ENCODE results near the gene PARD3.
A peak's percentile ranks its signal among the peaks of the same experiment; 100 is the strongest.

The PARD3 gene

DNA sequence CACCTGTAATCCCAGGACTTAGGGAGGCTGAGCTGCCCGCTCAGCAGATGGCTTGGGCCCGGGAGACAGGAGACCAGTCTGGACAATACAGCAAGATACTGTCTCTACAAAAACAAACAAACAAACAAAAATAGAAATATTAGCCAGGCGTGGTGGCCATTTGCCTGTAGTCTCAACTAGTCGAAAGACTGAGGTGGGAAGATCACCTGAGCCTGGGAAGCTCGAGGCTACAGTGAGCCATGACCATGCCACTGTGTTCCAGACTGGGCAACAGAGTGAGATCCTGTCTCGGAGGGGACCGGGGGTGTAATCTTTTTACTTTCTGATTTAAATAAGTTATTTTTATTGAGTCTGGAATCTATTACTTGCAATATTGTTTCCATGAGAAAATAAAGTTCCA, 274.6 kb downstream of the PARD3 start:
- no peaks in the 10 kb centered on the region for H3K27me3 ChIP-seq (ENCODE audit: control insufficient read depth in 1 of 2, insufficient read depth in 2 of 2, low read length in 2 of 2)
- no peak overlapping the region for H3K27ac ChIP-seq (ENCODE audit: low read depth, low read length)
- H3K9me3 ChIP-seq (ENCODE audit: low read length): no peaks in the 10 kb centered on the region
- no peaks in the 10 kb centered on the region for H3K36me3 ChIP-seq (ENCODE audit: insufficient read depth, low read length)
- no peak overlapping the region for H3K9ac ChIP-seq (ENCODE audit: low read length)
- no peak overlapping the region for H3K4me3 ChIP-seq (ENCODE audit: low read depth in 1 of 2, low read length in 2 of 2)
- H3K4me1 ChIP-seq (ENCODE audit: insufficient read depth, low read length): peaks cover 12% of the 10 kb centered on the region

DNA sequence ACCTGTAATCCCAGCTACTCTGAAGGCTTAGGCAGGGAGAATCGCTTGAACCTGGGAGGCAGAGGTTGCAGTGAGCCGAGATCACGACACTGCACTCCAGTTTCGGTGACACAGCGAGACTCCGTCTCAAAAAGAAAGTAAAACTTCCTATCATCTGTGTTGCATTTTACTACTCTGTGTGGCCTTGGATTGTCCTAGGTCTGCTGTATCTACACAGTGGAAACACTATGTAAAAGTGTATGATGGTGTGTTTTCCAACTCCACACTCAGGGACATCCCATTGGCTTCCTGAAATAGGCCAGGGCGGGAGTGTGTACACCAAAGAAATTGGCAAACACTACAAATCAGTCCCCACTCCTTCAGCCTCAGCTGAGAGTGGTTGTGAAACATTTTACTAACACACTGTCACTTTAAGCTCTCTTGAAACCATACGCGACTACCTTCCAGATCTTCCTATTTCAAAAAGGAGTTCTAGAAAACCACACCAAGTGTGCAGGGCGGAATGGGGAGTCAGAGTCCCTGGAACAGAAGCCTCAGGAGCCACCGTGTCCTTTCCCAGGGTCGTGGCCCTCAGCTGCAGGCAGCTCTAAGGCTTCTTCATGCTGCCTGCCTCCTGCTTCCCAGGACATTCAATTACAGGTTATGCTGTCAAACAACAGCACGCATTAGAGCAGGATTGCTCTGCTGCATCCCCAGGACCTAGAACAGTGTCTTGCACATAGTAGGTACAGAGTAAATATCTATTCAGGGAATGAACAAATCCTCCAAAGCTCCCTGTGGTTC, 275.4 kb downstream of the PARD3 start:
- Histone ChIP-seq H3K4me3 (ENCODE audit: low read depth in 1 of 2, low read length in 2 of 2) (peak overlapping the region in 1 of 2 donors; percentile 46), H3K9me3 (ENCODE audit: low read length) (no peaks in the 10 kb centered on the region), H3K9ac (ENCODE audit: low read length) (no peak overlapping the region)

DNA sequence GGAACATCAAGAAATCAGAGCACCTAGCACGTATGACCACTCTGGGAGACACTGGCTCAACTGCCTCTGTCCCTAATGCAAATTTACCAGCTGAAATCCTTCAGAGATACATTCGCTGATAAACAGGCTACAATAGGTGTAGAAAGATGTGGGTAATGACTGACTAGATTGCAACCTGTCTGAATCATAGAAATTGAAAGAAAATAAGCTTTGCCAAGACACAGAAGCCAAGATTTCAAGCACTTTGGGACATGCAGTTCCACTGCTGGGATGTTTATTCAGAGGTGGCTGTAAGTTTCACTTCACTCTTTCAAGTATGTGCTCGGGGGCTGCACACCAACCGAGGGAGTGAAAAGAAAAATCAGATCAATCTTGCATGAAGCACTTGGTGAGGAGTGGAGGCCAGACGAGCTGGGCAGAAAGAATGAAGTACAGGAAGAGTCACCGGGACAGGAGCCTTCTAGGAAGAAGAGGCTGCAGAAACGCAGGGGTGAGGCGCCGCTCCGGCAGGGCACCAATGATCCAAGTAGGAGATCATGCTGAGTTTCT, 276.7 kb downstream of the PARD3 start:
- Histone ChIP-seq H3K4me3 (ENCODE audit: low read depth in 1 of 2, low read length in 2 of 2) (peak overlapping the region in 1 of 2 donors; percentile 1), H3K4me1 (ENCODE audit: insufficient read depth, low read length) (peaks cover 12% of the 10 kb centered on the region), H3K9ac (ENCODE audit: low read length) (no peak overlapping the region), H3K36me3 (ENCODE audit: insufficient read depth, low read length) (no peaks in the 10 kb centered on the region), H3K27me3 (ENCODE audit: control insufficient read depth in 1 of 2, insufficient read depth in 2 of 2, low read length in 2 of 2) (no peaks in the 10 kb centered on the region), H3K9me3 (ENCODE audit: low read length) (no peaks in the 10 kb centered on the region), H3K27ac (ENCODE audit: low read depth, low read length) (peak overlapping the region; percentile 55)

More for the DNA sequence above, 275.4 kb downstream of the PARD3 start:
- Histone ChIP-seq H3K4me1 (ENCODE audit: insufficient read depth, low read length) (peaks cover 12% of the 10 kb centered on the region), H3K27me3 (ENCODE audit: control insufficient read depth in 1 of 2, insufficient read depth in 2 of 2, low read length in 2 of 2) (no peaks in the 10 kb centered on the region), H3K27ac (ENCODE audit: low read depth, low read length) (no peak overlapping the region), H3K36me3 (ENCODE audit: insufficient read depth, low read length) (no peaks in the 10 kb centered on the region)

DNA sequence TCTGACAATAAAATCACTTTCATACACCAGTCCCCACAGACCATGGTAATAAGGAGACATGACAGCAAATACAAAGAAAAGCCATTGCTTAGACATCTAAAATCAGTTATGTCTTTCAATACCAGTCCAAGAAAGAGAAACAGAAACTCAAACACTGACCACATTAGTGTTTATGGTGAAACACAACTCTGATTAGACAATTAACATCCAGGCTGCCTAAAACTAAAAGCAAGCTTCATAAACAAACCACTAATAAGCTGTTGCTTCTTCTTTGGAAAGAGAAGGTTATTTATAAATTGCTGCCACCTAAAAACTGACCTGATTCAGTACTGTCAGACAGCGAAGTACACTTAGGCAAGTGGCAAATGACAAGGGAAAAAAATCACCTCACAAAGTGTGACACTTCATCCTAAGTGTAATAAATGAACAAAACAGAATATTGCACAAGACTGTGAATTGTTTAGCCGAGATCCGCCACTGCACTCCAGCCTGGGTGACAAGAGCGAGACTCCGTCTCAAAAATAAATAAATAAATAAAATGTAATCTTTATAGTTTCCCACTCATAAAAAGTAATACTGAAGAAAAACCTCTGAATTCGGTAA, 277.4 kb downstream of the PARD3 start:
- H3K4me3 ChIP-seq (ENCODE audit: low read depth in 1 of 2, low read length in 2 of 2): no peak overlapping the region
- H3K4me1 ChIP-seq (ENCODE audit: insufficient read depth, low read length): peaks cover 12% of the 10 kb centered on the region
- H3K9ac ChIP-seq (ENCODE audit: low read length): no peak overlapping the region
- no peaks in the 10 kb centered on the region for H3K36me3 ChIP-seq (ENCODE audit: insufficient read depth, low read length)
- H3K27ac ChIP-seq (ENCODE audit: low read depth, low read length): peak overlapping the region; percentile 55
- no peaks in the 10 kb centered on the region for H3K9me3 ChIP-seq (ENCODE audit: low read length)
- H3K27me3 ChIP-seq (ENCODE audit: control insufficient read depth in 1 of 2, insufficient read depth in 2 of 2, low read length in 2 of 2): no peaks in the 10 kb centered on the region

DNA sequence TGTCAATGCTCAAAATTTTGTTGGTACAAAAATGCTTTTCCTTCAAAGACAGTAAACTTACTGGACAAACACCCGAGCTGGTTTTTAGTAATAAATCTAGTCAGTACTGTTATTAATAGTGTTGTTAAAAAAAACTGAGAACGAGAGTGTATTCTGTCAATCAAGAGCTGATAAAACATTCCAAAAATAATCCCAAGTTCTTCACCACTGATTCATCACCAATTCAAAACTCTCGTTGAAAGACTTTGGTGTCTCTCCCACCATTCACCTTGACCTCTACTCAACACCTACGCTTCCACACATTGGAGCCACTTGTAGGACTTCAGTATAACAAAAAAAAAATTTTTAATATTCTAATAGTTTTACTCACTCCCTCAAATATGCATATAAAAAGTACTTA, 279.2 kb downstream of the PARD3 start:
- Histone ChIP-seq H3K9me3 (ENCODE audit: low read length) (no peaks in the 10 kb centered on the region), H3K27me3 (ENCODE audit: control insufficient read depth in 1 of 2, insufficient read depth in 2 of 2, low read length in 2 of 2) (no peaks in the 10 kb centered on the region), H3K4me1 (ENCODE audit: insufficient read depth, low read length) (peaks cover 12% of the 10 kb centered on the region), H3K27ac (ENCODE audit: low read depth, low read length) (no peak overlapping the region), H3K4me3 (ENCODE audit: low read depth in 1 of 2, low read length in 2 of 2) (no peak overlapping the region), H3K9ac (ENCODE audit: low read length) (no peak overlapping the region), H3K36me3 (ENCODE audit: insufficient read depth, low read length) (no peaks in the 10 kb centered on the region)

DNA sequence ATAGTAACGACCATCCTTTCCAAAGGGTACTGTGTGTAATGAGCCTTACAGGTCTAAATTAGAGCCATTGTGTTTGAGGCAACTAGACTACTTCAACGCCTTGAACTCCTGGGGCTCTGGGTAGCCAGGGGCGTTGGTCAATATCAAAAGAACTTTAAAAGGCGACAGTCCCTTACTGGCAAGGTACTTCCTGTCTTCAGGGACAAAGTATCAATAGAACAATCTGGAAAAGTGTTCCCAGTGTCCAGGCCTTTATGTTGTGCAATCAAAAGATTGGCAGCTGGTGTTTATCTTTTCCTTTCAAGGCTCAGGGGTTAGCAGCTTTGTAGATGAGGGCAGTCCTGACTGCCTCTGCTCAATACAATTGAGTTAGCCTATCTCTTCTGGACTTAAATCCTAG, 284.3 kb downstream of the PARD3 start:
- Histone ChIP-seq H3K27ac (ENCODE audit: low read depth, low read length) (no peak overlapping the region), H3K9me3 (ENCODE audit: low read length) (no peaks in the 10 kb centered on the region), H3K9ac (ENCODE audit: low read length) (no peak overlapping the region), H3K4me1 (ENCODE audit: insufficient read depth, low read length) (peaks cover 24% of the 10 kb centered on the region), H3K4me3 (ENCODE audit: low read depth in 1 of 2, low read length in 2 of 2) (no peak overlapping the region), H3K27me3 (ENCODE audit: control insufficient read depth in 1 of 2, insufficient read depth in 2 of 2, low read length in 2 of 2) (no peaks in the 10 kb centered on the region), H3K36me3 (ENCODE audit: insufficient read depth, low read length) (no peaks in the 10 kb centered on the region)

DNA sequence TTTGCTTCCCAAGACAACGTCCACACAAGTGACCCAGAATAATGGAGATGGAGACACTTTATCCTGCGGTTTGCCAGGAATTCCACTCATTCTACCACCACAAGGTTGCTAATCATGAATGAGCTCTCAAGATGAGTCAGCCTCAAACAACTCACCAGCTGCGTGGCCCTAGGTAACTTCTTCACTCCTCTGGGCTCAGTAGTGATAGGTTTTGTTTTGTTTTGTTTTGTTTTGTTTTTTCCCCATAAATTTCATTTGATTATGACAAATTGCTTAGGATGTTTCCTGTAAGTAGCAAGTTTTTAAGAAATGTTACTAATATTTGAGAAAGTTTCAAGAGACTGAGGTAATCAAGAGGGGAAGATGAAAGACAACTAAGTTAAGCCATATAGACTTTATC, 286.8 kb downstream of the PARD3 start:
- Histone ChIP-seq H3K4me1 (ENCODE audit: insufficient read depth, low read length) (peaks cover 24% of the 10 kb centered on the region), H3K9me3 (ENCODE audit: low read length) (no peaks in the 10 kb centered on the region), H3K27ac (ENCODE audit: low read depth, low read length) (no peak overlapping the region), H3K9ac (ENCODE audit: low read length) (no peak overlapping the region), H3K4me3 (ENCODE audit: low read depth in 1 of 2, low read length in 2 of 2) (no peak overlapping the region), H3K36me3 (ENCODE audit: insufficient read depth, low read length) (no peaks in the 10 kb centered on the region), H3K27me3 (ENCODE audit: control insufficient read depth in 1 of 2, insufficient read depth in 2 of 2, low read length in 2 of 2) (no peaks in the 10 kb centered on the region)

DNA sequence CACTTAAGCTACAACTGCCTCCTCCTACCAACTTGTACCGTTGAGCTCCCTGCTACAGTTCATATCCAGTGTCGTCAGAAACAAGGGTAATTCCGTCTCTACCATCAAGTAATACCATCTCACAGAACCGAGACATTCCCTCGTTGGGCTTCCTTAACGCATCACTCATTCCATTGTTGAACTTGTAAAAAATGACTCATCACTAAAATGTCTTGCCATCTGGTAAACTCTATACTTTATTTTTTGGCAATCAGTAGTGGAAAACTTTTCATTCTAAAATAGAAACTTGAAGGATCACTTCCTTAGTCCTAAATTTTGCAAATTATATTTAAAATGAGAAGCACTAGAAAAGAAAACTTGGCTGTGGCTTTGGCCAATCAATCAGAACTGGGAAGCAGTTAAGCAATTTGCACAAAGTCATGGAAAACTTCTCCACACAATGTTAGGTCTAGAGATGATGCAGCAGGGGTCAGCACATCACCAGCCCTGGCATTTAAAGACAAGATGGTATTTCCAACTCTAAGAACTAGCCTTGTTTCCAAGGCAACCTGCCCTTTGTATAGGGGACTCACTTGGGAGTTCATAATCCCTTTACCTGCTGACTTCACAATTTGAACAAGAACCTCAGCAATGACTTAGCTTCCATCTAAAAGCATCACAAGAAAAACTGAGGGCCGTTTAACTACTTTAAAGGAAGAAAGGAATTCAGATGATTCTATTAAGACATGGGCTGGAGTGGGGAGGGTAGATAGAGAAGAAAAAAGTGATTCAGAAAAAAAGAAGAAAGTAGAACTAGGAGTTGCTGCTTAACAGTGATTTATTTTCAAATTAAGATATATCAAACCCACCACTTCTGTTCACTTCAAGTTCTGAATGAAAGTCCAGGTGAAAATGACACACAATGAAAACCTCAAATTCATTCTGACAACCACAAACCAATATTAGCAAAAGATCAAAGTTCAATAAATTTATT, 288.1 kb downstream of the PARD3 start:
- Histone ChIP-seq H3K4me1 (ENCODE audit: insufficient read depth, low read length) (peaks cover 24% of the 10 kb centered on the region), H3K4me3 (ENCODE audit: low read depth in 1 of 2, low read length in 2 of 2) (no peak overlapping the region), H3K9me3 (ENCODE audit: low read length) (no peaks in the 10 kb centered on the region), H3K36me3 (ENCODE audit: insufficient read depth, low read length) (no peaks in the 10 kb centered on the region), H3K27me3 (ENCODE audit: control insufficient read depth in 1 of 2, insufficient read depth in 2 of 2, low read length in 2 of 2) (no peaks in the 10 kb centered on the region), H3K9ac (ENCODE audit: low read length) (no peak overlapping the region), H3K27ac (ENCODE audit: low read depth, low read length) (no peak overlapping the region)

DNA sequence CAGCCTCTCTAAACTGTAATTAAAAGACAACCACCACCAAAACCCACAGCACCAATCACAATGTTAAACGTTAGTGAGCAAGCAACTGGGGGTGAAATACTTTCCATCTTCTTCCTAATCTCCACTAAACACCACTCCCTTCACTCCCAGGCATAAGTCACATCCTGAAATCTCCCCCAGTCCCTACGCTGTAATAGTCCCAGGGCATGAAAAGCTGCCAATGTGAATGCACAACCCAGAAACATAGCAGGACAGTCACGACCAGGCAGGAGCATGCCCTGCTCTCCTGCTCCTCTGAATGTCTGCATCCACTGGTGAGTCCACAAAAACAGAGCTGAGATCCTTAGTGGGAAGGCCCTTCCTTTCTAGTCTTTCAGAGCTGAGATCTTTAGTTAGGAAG, 288.9 kb downstream of the PARD3 start:
- Histone ChIP-seq H3K4me1 (ENCODE audit: insufficient read depth, low read length) (peaks cover 24% of the 10 kb centered on the region), H3K27ac (ENCODE audit: low read depth, low read length) (no peak overlapping the region), H3K36me3 (ENCODE audit: insufficient read depth, low read length) (no peaks in the 10 kb centered on the region), H3K9me3 (ENCODE audit: low read length) (no peaks in the 10 kb centered on the region), H3K4me3 (ENCODE audit: low read depth in 1 of 2, low read length in 2 of 2) (no peak overlapping the region), H3K27me3 (ENCODE audit: control insufficient read depth in 1 of 2, insufficient read depth in 2 of 2, low read length in 2 of 2) (no peaks in the 10 kb centered on the region), H3K9ac (ENCODE audit: low read length) (no peak overlapping the region)

DNA sequence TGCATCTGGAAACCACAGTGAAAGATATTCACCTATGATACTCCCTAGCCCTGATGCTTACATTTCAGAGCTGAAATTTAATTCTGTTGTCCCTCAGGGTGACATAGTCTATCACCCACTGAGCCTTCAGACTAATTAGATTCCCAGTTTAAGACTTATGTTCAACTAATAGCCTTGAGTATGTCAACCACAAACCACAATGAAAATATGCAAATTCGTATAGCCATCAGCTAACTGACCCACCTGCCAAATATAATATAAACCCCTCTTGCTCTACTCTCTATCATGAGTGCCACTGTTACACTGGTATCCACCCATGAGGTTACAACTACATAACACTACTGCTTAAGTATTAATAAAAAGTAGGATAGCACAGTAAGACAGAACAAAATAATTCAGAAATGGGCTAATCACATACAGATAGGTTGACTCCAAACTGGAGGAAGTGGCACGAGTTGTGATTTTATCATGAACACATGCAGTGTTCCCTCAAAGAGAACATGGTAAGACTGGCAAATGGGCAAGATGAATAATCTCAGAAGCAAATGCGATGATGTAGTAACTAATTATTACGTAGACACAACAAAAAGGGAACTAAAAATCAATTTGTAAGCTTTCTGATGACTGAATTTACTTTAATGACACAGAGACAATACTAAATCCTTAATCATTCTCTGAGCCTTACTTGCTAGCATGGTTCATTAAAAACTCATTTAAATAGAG, 290.6 kb downstream of the PARD3 start:
- no peak overlapping the region for H3K9ac ChIP-seq (ENCODE audit: low read length)
- H3K4me3 ChIP-seq (ENCODE audit: low read depth in 1 of 2, low read length in 2 of 2): no peak overlapping the region
- H3K36me3 ChIP-seq (ENCODE audit: insufficient read depth, low read length): no peaks in the 10 kb centered on the region
- no peaks in the 10 kb centered on the region for H3K9me3 ChIP-seq (ENCODE audit: low read length)
- no peaks in the 10 kb centered on the region for H3K27me3 ChIP-seq (ENCODE audit: control insufficient read depth in 1 of 2, insufficient read depth in 2 of 2, low read length in 2 of 2)
- H3K27ac ChIP-seq (ENCODE audit: low read depth, low read length): no peak overlapping the region
- H3K4me1 ChIP-seq (ENCODE audit: insufficient read depth, low read length): peaks cover 24% of the 10 kb centered on the region

Data from muscle layer of colon (tissue), 2 donors.